HG03354 (cell line): ENCODE data around the gene PRKCG.
A peak's percentile ranks its signal among the peaks of the same experiment; 100 is the strongest.

Experiments used
- ATAC-seq: cut with Tn5 transposase; IDR thresholded peaks from one replicate; pipeline ENCODE4 v1.9.1; 2021; ENCODE audit warnings: mild to moderate bottlenecking; ENCODE audit not compliant: unreplicated experiment, poor library complexity, severe bottlenecking

Gene PRKCG

GRCh38 chr19:53870485-53870844 lies 11.5 kb upstream of the PRKCG start:
- ATAC-seq, result no peak

GRCh38 chr19:53871454-53871853 lies 10.5 kb upstream of the PRKCG start:
- ATAC-seq, result no peak

- no peak for ATAC-seq
These were observed 9.2 kb upstream of the PRKCG start for GRCh38 chr19:53872762-53873161.

- ATAC-seq, result no peak
These were observed 8.0 kb upstream of the PRKCG start for GRCh38 chr19:53873773-53874605.

- no peak for ATAC-seq
These were observed 7.4 kb upstream of the PRKCG start for GRCh38 chr19:53874606-53874990.

- no peak for ATAC-seq
These were observed 6.2 kb upstream of the PRKCG start for GRCh38 chr19:53875602-53876325.

GRCh38 chr19:53876651-53877224 lies 5.3 kb upstream of the PRKCG start:
- ATAC-seq, result no peak

- no peak for ATAC-seq
These were observed 4.6 kb upstream of the PRKCG start for GRCh38 chr19:53877361-53877766.

GRCh38 chr19:53878776-53879139 lies 3.2 kb upstream of the PRKCG start:
- ATAC-seq, result no peak

GRCh38 chr19:53879140-53880081 lies 2.6 kb upstream of the PRKCG start:
- ATAC-seq, result peak; percentile 75

- no peak for ATAC-seq
These were observed 1.1 kb upstream of the PRKCG start for GRCh38 chr19:53880711-53881481.

- no peak for ATAC-seq
These were observed 524 bp downstream of the PRKCG start for GRCh38 chr19:53882391-53883050.

GRCh38 chr19:53883231-53883661 lies 1.2 kb downstream of the PRKCG start:
- no peak for ATAC-seq

GRCh38 chr19:53883741-53884140 lies 1.7 kb downstream of the PRKCG start:
- ATAC-seq, result no peak

- ATAC-seq, result no peak
These were observed 2.3 kb downstream of the PRKCG start for GRCh38 chr19:53884256-53884655.

- ATAC-seq, result no peak
These were observed 3.0 kb downstream of the PRKCG start for GRCh38 chr19:53885036-53885435.

GRCh38 chr19:53892301-53892980 lies 10.4 kb downstream of the PRKCG start:
- ATAC-seq, result no peak

- ATAC-seq, result no peak
These were observed 11.0 kb downstream of the PRKCG start for GRCh38 chr19:53892981-53893325.
